ENCODE results near the gene TRIM2.

DNA sequence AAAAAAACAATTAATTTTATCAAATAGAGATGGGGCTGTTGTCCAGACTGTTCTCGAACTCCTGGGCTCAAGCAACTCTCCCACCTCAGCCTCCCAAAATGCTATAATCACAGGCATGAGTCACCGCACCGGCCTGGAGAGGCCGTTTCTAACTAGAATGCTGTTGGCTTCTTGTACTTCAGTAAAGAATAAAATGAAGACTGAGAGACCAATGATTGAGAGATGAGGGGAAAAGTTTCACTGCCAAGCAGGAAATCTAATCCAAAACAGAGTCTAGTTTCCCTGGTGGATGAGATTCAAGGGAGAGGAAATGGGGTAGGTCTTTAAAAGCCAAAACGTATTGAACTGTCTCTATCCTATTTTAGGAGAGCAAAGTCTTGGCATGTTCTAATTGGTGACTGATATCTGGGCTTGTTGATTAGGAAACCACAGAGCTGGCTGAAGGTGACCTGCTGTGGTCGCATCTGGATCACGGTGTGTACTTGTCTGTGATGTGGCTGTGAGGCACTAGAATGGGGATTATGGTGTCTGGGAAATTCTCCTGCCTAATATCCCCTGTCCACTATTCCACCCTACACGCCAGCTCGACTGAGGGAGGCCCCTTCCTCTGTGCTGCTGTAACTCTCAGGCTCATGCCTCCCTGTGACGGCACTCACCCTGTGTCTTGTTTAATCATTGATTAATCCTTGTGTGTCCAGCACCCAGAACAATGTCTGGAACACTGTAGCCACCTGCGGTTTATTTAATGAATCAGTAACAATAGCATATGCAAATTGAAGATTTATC is 15.0 kb upstream of the TRIM2 start:
- TF ChIP-seq, protein P1, sequence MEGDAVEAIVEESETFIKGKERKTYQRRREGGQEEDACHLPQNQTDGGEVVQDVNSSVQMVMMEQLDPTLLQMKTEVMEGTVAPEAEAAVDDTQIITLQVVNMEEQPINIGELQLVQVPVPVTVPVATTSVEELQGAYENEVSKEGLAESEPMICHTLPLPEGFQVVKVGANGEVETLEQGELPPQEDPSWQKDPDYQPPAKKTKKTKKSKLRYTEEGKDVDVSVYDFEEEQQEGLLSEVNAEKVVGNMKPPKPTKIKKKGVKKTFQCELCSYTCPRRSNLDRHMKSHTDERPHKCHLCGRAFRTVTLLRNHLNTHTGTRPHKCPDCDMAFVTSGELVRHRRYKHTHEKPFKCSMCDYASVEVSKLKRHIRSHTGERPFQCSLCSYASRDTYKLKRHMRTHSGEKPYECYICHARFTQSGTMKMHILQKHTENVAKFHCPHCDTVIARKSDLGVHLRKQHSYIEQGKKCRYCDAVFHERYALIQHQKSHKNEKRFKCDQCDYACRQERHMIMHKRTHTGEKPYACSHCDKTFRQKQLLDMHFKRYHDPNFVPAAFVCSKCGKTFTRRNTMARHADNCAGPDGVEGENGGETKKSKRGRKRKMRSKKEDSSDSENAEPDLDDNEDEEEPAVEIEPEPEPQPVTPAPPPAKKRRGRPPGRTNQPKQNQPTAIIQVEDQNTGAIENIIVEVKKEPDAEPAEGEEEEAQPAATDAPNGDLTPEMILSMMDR (conservative IDR thresholded peaks at IDR 0.05; ENCODE audit: low read depth, low read length): no peak
- TF ChIP-seq EZH2 (IDR thresholded peaks at IDR 0.05; ENCODE audit: low read length, unreplicated experiment): no peak

All from PC-3 (cell line).